DMS153 (cell line): Measurements from ENCODE around the gene ULK2.

Experiments used
- DNase-seq: peaks from one replicate; lab custom pipeline; 2025; lab: John Stamatoyannopoulos, UW

Gene ULK2

GRCh38 chr17:19726631-19727376, 140.9 kb downstream of the ULK2 start:
- no peak for DNase-seq

- DNase-seq: no peak
These were observed 142.2 kb downstream of the ULK2 start for GRCh38 chr17:19725486-19725885.

- DNase-seq: no peak
These were observed 143.0 kb downstream of the ULK2 start for GRCh38 chr17:19724501-19725420.

GRCh38 chr17:19723964-19724363, 143.8 kb downstream of the ULK2 start:
- DNase-seq: no peak
